ENCODE measurements around the gene CD82.

Gene CD82

GRCh38 chr11:44572436-44572835 is 7.0 kb downstream of the CD82 start:
- Histone ChIP-seq H3K79me2 (ENCODE audit: insufficient read depth, low read length) (no peaks in the 10 kb centered on the region), H3K9me2 (replicated peaks; ENCODE audit: insufficient read depth, low read length) (no peaks in the 10 kb centered on the region), H3K4me2 (ENCODE audit: low read depth, low read length, poor library complexity, severe bottlenecking) (no peak overlapping the region), H3K9ac (ENCODE audit: low read length) (no peak overlapping the region), H3K4me3 (ENCODE audit: insufficient read depth, low read length, poor library complexity, severe bottlenecking) (no peak overlapping the region), H3K27me3 (ENCODE audit: low read length) (no peaks in the 10 kb centered on the region), H3F3A (ENCODE audit: insufficient read depth) (no peaks in the 10 kb centered on the region), H4K20me1 (ENCODE audit: low read depth, low read length) (no peaks in the 10 kb centered on the region), H3K27ac (ENCODE audit: low read depth, low read length) (no peak overlapping the region), H3K9me3 (ENCODE audit: insufficient read depth, low read length) (no peaks in the 10 kb centered on the region), H3K36me3 (ENCODE audit: low read length) (no peaks in the 10 kb centered on the region), H2AFZ (ENCODE audit: low read depth, low read length, severe bottlenecking) (no peak overlapping the region)
- TF ChIP-seq, protein P1, sequence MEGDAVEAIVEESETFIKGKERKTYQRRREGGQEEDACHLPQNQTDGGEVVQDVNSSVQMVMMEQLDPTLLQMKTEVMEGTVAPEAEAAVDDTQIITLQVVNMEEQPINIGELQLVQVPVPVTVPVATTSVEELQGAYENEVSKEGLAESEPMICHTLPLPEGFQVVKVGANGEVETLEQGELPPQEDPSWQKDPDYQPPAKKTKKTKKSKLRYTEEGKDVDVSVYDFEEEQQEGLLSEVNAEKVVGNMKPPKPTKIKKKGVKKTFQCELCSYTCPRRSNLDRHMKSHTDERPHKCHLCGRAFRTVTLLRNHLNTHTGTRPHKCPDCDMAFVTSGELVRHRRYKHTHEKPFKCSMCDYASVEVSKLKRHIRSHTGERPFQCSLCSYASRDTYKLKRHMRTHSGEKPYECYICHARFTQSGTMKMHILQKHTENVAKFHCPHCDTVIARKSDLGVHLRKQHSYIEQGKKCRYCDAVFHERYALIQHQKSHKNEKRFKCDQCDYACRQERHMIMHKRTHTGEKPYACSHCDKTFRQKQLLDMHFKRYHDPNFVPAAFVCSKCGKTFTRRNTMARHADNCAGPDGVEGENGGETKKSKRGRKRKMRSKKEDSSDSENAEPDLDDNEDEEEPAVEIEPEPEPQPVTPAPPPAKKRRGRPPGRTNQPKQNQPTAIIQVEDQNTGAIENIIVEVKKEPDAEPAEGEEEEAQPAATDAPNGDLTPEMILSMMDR (IDR thresholded peaks at IDR 0.05; ENCODE audit: insufficient read depth, low read length, poor library complexity, severe bottlenecking): no peak
- TF ChIP-seq EZH2phosphoT487 (conservative IDR thresholded peaks at IDR 0.05; ENCODE audit: low read length): no peak

DNA sequence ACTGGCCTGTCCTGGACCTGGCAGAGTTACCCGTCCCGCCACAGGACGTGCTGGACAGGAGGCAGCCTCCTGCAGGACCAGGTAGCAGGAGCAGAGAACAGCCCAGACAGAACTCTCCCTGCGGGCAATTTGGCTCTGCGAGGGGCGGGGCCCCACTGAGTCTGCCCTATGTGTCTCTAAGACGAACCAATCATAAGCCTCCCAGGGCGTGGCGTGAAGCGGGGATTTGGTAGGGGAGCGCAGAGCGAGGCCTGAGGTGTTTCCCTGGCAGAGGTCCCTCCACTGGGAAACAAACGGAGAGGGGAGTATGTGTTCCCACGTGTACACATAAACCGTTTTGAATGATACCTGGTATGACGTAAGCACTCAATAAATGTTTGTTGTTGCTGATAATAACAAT is 7.4 kb downstream of the CD82 start:
- H3K4me3 ChIP-seq (ENCODE audit: insufficient read depth, low read length, poor library complexity, severe bottlenecking): no peak overlapping the region
- H2AFZ ChIP-seq (ENCODE audit: low read depth, low read length, severe bottlenecking): no peak overlapping the region
- H3K9me3 ChIP-seq (ENCODE audit: insufficient read depth, low read length): no peaks in the 10 kb centered on the region
- TF ChIP-seq, protein P1 (IDR thresholded peaks at IDR 0.05; ENCODE audit: insufficient read depth, low read length, poor library complexity, severe bottlenecking): no peak
- TF ChIP-seq EZH2phosphoT487 (conservative IDR thresholded peaks at IDR 0.05; ENCODE audit: low read length): no peak
- H3K4me2 ChIP-seq (ENCODE audit: low read depth, low read length, poor library complexity, severe bottlenecking): no peak overlapping the region
- H3K36me3 ChIP-seq (ENCODE audit: low read length): no peaks in the 10 kb centered on the region
- H3K9me2 ChIP-seq (replicated peaks; ENCODE audit: insufficient read depth, low read length): no peaks in the 10 kb centered on the region
- H3K27me3 ChIP-seq (ENCODE audit: low read length): no peaks in the 10 kb centered on the region
- no peaks in the 10 kb centered on the region for H3F3A ChIP-seq (ENCODE audit: insufficient read depth)
- H3K9ac ChIP-seq (ENCODE audit: low read length): no peak overlapping the region
- no peaks in the 10 kb centered on the region for H3K79me2 ChIP-seq (ENCODE audit: insufficient read depth, low read length)
- no peaks in the 10 kb centered on the region for H4K20me1 ChIP-seq (ENCODE audit: low read depth, low read length)
- no peak overlapping the region for H3K27ac ChIP-seq (ENCODE audit: low read depth, low read length)

GRCh38 chr11:44573333-44573732 is 7.9 kb downstream of the CD82 start:
- H3K36me3 ChIP-seq (ENCODE audit: low read length): no peaks in the 10 kb centered on the region
- no peak overlapping the region for H3K27ac ChIP-seq (ENCODE audit: low read depth, low read length)
- H3K79me2 ChIP-seq (ENCODE audit: insufficient read depth, low read length): no peaks in the 10 kb centered on the region
- H3K9me3 ChIP-seq (ENCODE audit: insufficient read depth, low read length): no peaks in the 10 kb centered on the region
- no peak overlapping the region for H3K4me3 ChIP-seq (ENCODE audit: insufficient read depth, low read length, poor library complexity, severe bottlenecking)
- H4K20me1 ChIP-seq (ENCODE audit: low read depth, low read length): no peaks in the 10 kb centered on the region
- H3K9me2 ChIP-seq (replicated peaks; ENCODE audit: insufficient read depth, low read length): no peaks in the 10 kb centered on the region
- H3K27me3 ChIP-seq (ENCODE audit: low read length): no peaks in the 10 kb centered on the region
- H3F3A ChIP-seq (ENCODE audit: insufficient read depth): no peaks in the 10 kb centered on the region
- no peak overlapping the region for H3K9ac ChIP-seq (ENCODE audit: low read length)
- TF ChIP-seq, protein P1 (IDR thresholded peaks at IDR 0.05; ENCODE audit: insufficient read depth, low read length, poor library complexity, severe bottlenecking): no peak
- TF ChIP-seq EZH2phosphoT487 (conservative IDR thresholded peaks at IDR 0.05; ENCODE audit: low read length): no peak
- H3K4me2 ChIP-seq (ENCODE audit: low read depth, low read length, poor library complexity, severe bottlenecking): no peak overlapping the region
- no peak overlapping the region for H2AFZ ChIP-seq (ENCODE audit: low read depth, low read length, severe bottlenecking)

Measured in SU-DHL-6 (cell line).